Adrenal gland (tissue), 5 donors: ENCODE measurements around the gene FHDC1.

Source experiments
- CTCF ChIP-seq, 6 experiments: fragments of 450-650 bp in 4 of 6; fragments of 200-600 bp in 2 of 6; sonication (generic) in 1 of 6; IDR thresholded peaks; 1 replicate in 5 of 6; 2 replicates in 1 of 6; pipeline versions ENCODE4 v1.5.1 to v1.8.0; 2016 to 2021; ENCODE audit warnings: antibody characterized with exemption in 6 of 6, mild to moderate bottlenecking in 2 of 6, moderate library complexity in 1 of 6
- POLR2A ChIP-seq, 2 donors: fragments of 450-650 bp; IDR thresholded peaks; one replicate each; pipeline ENCODE4 v1.6.1; 2017; ENCODE audit warnings: antibody characterized with exemption in 2 of 2, mild to moderate bottlenecking in 2 of 2, moderate library complexity in 1 of 2
- donor health status: DM: no; HTN: no; CAD: no.

GRCh38 chr4:152887981-152888380 lies 48.1 kb upstream of the FHDC1 start:
- TF ChIP-seq CTCF (IDR thresholded peaks at IDR 0.05): no peak
- no peak for TF ChIP-seq POLR2A (IDR thresholded peaks at IDR 0.05)
